T-helper 2 cell treated with Interferon-gamma antibody and Interleukin-4, amounts not matched to agents 100 ng/mL and 5 ng/mL, for 36 hours (primary cell): ENCODE measurements around the gene ST14. TPM values are rescaled to one million over a fixed set of nuclear protein-coding genes. Genes with fewer than 3 reads are reported as not detected.

Experiments used
- intact Hi-C: fragments of 100-400 bp; cut with micrococcal nuclease; formaldehyde crosslinking; loops from one replicate; pipeline ENCODE4 v1.15.1; 2023
- total RNA-seq: library from RNA; stranded (reverse); gene quantifications from 2 replicates; pipeline ENCODE4 v1.2.3, GENCODE V29; 2022

ST14 gene
- not detected in 2 replicates for total RNA-seq

GRCh38 chr11:130159657-130160497 is at the start of gene ST14:
Gene ST14, plus strand, starts transcription at chr11:130159782. Its CDS starts 198 bp downstream, at chr11:130159980.
- intact Hi-C loops, result no loop called here

- intact Hi-C loops, result no loop called here
Measured at GRCh38 chr11:130110339-130111108, 49.1 kb upstream of the ST14 start.

- intact Hi-C loops, result no loop called here
Measured at GRCh38 chr11:130112071-130112830, 47.3 kb upstream of the ST14 start.

DNA sequence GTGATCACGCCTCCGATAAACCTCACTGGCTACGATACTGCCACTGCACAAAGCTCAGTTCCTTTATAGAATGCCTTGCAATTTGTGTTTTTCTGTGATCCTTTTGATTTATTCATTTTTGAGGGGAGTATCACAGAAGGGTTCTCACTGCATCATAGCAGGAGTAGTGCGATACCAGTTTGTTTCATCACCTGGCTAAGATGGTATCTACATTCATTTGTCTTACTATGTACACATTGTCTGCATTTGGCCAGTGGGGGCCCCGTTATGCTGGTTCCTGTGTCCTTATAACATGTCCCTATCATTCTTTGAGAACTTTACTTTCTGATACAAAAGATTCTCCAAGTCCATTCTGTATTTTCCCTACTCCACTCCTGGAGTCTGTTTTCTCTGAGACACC is 45.3 kb upstream of the ST14 start:
- intact Hi-C loops, result no loop called here

DNA sequence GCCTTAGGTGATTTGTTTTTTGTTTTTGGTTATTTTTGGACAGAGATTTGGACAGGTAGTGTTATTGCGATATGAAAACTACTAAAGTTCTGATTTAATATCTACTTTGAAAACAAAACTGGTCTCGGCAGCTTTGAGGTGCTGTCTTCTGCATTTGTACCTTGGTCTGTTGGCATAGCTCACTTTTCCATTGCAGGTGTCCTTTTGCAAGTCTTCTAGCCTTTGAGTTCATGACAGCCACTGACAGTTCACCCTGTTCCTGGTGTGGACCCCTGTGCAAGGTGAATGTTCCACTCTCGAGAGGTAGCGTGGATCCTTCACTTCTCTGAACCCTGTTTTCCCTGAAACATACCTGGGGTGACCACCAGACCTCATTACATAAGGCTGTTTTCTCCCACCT is 44.9 kb upstream of the ST14 start:
- intact Hi-C loops, result no loop called here

DNA sequence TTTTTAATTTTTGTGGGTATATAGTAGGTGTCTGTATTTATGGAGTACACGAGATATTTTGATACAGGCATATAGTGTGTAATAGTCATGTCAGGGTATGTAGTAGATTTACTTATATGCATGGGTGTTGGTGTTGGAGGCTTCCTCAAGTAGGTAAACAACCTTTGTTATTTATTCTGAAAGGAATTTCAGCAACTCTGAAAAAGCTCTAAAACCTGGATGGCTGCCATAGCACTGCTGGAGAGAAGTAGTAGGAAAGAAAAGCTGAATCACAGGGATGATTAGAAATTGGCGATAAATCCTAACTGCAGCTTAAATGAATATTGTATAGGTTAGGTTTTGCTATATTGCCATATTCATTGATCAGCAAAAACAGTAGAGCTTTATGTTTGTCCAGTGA is 44.4 kb upstream of the ST14 start:
- intact Hi-C loops, result no loop called here

- intact Hi-C loops, result no loop called here
Measured at GRCh38 chr11:130118165-130118564, 41.4 kb upstream of the ST14 start.

DNA sequence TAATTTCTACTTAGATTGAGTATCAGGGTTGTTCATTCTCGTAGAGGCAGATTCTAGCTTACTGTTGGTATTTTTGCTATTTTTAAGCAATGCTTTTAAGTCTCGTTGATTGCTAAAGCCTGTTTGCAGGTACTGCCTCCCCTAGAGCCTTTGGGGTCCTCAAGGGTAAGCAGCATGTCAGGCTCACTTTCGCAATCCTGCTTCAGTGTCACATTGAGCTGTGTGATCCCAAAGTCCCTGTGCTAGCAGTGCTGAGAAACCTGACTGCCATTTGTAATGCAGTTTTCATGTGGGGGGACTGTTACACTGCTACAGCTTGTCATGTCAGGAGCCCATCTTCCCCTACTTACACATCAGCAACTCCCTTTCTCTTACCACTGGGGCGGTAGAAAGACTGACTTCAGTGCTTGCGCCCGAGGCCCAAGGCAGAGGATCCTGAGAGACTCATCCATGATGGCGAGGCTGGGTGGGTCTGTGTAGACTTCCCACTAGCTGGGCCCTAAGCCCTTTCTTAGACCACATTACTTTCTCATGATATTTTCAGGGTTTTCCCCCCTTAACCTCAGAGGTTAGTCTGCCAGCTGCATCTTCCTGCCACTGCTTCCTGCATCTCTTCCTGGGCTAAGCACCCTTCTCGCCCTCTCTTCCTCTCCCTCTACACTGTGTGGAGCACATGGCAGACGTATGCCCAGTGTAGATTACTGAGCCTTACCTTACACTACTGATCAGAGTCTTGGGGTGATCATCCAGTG is 40.8 kb upstream of the ST14 start:
- intact Hi-C loops, result no loop called here

- intact Hi-C loops, result no loop called here
Measured at GRCh38 chr11:130120045-130120444, 39.5 kb upstream of the ST14 start.

GRCh38 chr11:130121445-130121978 is 38.1 kb upstream of the ST14 start:
- intact Hi-C loops, result no loop called here

- intact Hi-C loops, result no loop called here
Measured at GRCh38 chr11:130122141-130122575, 37.4 kb upstream of the ST14 start.

GRCh38 chr11:130123414-130124040 is 36.1 kb upstream of the ST14 start:
- intact Hi-C loops, result no loop called here

- intact Hi-C loops, result no loop called here
Measured at GRCh38 chr11:130124096-130124495, 35.5 kb upstream of the ST14 start.

- intact Hi-C loops, result no loop called here
Measured at GRCh38 chr11:130125638-130126037, 33.9 kb upstream of the ST14 start.

GRCh38 chr11:130126516-130126915 is 33.1 kb upstream of the ST14 start:
- intact Hi-C loops, result no loop called here

- intact Hi-C loops, result no loop called here
Measured at GRCh38 chr11:130127509-130127908, 32.1 kb upstream of the ST14 start.

- intact Hi-C loops, result no loop called here
Measured at GRCh38 chr11:130128626-130129025, 31.0 kb upstream of the ST14 start.

DNA sequence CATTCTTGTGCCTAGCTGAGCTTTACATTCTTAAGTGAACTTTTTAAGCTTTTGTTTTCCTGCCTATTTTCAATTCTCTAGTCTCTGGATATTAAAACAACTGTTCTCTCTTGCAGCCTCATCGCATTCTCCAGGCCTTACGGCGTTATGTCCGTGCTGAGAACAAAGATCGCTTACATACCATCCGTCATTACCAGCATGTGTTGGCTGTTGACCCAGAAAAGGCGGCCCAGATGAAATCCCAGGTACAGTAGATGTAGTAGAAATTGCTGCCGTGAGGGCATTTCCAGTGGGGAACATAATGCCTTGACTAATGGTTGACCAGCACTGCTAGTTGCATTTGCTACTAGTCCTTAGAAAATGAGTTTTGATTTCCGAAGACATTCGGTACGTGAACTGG is 29.7 kb upstream of the ST14 start:
- intact Hi-C loops, result loop anchor here (5.0 kb wide), 2 partner anchors 63 to 248 kb away; partner anchors contain the start of gene APLP2

DNA sequence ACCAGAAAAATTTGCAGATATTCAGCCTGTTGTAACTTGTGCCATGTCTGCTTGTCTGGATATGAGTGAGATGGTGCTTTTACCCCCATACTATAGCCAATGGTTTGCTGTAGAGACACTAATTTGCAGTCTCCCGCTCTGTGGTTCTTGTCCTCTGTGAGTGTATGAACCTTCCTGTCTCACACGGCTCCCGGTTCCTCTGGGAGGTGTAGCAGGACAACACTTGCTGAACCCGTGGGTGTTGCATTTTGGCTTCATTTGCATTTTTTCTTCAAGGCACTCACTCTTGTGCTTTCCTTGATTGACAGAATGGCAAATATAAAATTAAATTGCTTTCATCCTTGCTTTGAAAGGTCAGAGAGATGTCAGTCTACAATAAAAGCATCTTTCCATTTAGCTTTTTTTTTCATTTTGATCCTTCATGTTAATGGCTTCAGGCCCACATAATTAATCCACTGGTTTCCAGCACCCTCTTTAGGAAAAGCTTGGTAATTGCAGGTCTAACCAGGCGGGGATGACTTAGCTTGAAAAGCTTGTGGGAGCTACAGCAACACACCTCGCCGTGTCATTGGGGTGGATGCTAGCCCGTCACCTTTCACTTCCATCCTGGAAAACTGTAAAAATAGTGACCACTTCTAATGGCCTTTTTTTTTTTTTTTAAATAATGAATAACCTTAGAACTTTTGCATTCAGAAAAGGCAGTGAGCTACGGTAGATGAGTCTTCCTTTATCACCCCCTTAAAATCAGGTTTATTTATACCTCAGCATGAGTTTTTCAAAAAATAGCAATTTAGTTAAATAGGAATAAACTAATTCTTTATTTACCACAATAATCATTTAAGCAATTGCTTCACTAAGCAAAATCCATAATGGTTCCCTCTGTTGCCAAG is 27.4 kb upstream of the ST14 start:
- intact Hi-C loops, result loop anchor here (1.0 to 5.0 kb wide), 6 partner anchors 65 to 365 kb away; partner anchors contain the start of gene APLP2
